Measurements from ENCODE around the gene MIB1.
A peak's percentile ranks its signal among the peaks of the same experiment; 100 is the strongest.

The MIB1 gene

GRCh38 chr18:21912339-21913239, 172.0 kb downstream of the MIB1 start:
- H3K4me3 ChIP-seq (ENCODE audit: low read depth, low read length), result no peak overlapping the region
- no peaks in the 10 kb centered on the region for H3K27me3 ChIP-seq (replicated peaks)
- no peak overlapping the region for H3K27ac ChIP-seq
- no peaks in the 10 kb centered on the region for H3K36me3 ChIP-seq (replicated peaks)
- DNase-seq, result no peak
- peak; percentile 30 for TF ChIP-seq CTCF (IDR thresholded peaks at IDR 0.05; ENCODE audit: low read depth, low read length, missing control alignments)
- in situ Hi-C loops (cut with HindIII; ENCODE audit: low pct_ligation_motif_present, low sequenced_read_pairs), result no loop called here

- DNase-seq, result peak; percentile 51
- H3K27me3 ChIP-seq (replicated peaks), result no peaks in the 10 kb centered on the region
- H3K27ac ChIP-seq, result no peak overlapping the region
- no peak overlapping the region for H3K4me3 ChIP-seq (ENCODE audit: low read depth, low read length)
- TF ChIP-seq CTCF (IDR thresholded peaks at IDR 0.05; ENCODE audit: low read depth, low read length, missing control alignments), result peak; percentile 76
- no peaks in the 10 kb centered on the region for H3K36me3 ChIP-seq (replicated peaks)
- in situ Hi-C loops (cut with HindIII; ENCODE audit: low pct_ligation_motif_present, low sequenced_read_pairs), result no loop called here
These were observed 174.2 kb downstream of the MIB1 start for GRCh38 chr18:21914739-21915319.

DNA sequence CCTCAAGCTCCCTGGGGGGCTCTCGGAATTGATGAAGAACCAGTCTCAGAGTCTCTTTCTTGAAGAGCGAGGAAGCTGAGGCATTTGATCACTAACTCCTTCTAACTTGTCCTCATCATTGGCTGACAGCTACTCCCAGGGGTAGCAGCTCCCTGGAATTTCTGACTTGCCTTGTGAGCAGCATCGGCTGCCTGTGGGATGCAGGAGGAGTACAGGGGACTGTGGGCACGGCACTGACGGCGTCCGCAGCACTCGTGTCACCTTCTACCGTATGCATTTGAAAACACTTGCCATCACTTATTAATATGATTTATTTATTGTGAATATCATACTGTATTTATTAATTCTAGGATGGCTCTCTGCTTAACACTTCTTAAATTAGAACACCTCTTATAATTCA, 175.0 kb downstream of the MIB1 start:
- no peaks in the 10 kb centered on the region for H3K27me3 ChIP-seq (replicated peaks)
- in situ Hi-C loops (cut with HindIII; ENCODE audit: low pct_ligation_motif_present, low sequenced_read_pairs), result no loop called here
- H3K4me3 ChIP-seq (ENCODE audit: low read depth, low read length), result no peak overlapping the region
- no peak for TF ChIP-seq CTCF (IDR thresholded peaks at IDR 0.05; ENCODE audit: low read depth, low read length, missing control alignments)
- no peak overlapping the region for H3K27ac ChIP-seq
- H3K36me3 ChIP-seq (replicated peaks), result no peaks in the 10 kb centered on the region
- DNase-seq, result no peak

GRCh38 chr18:21916594-21916993, 176.0 kb downstream of the MIB1 start:
- Histone ChIP-seq H3K27ac (no peak overlapping the region), H3K4me3 (ENCODE audit: low read depth, low read length) (no peak overlapping the region), H3K27me3 (replicated peaks) (no peaks in the 10 kb centered on the region), H3K36me3 (replicated peaks) (no peaks in the 10 kb centered on the region)
- TF ChIP-seq CTCF (IDR thresholded peaks at IDR 0.05; ENCODE audit: low read depth, low read length, missing control alignments), result no peak
- in situ Hi-C loops (cut with HindIII; ENCODE audit: low pct_ligation_motif_present, low sequenced_read_pairs), result no loop called here
- no peak for DNase-seq

GRCh38 chr18:21918693-21919092, 178.1 kb downstream of the MIB1 start:
- DNase-seq, result no peak
- no peak for TF ChIP-seq CTCF (IDR thresholded peaks at IDR 0.05; ENCODE audit: low read depth, low read length, missing control alignments)
- in situ Hi-C loops (cut with HindIII; ENCODE audit: low pct_ligation_motif_present, low sequenced_read_pairs), result no loop called here
- Histone ChIP-seq H3K27me3 (replicated peaks) (no peaks in the 10 kb centered on the region), H3K36me3 (replicated peaks) (no peaks in the 10 kb centered on the region), H3K27ac (no peak overlapping the region), H3K4me3 (ENCODE audit: low read depth, low read length) (no peak overlapping the region)
